A673 (cell line): Measurements from ENCODE around the gene FAM162A.

Source experiments
- EZH2 ChIP-seq: fragments of 200-600 bp; sonication (generic); IDR thresholded peaks from 2 replicates; pipeline ENCODE4 v1.6.1; 2017; ENCODE audit warnings: borderline replicate concordance, low read depth, mild to moderate bottlenecking, mixed read lengths, antibody characterized with exemption, low read length; ENCODE audit not compliant: poor library complexity, severe bottlenecking
- TF ChIP-seq, protein P1 (sequence below): fragments of 300-800, 200-600 bp; sonication (generic); conservative IDR thresholded peaks from 2 replicates; pipeline ENCODE4 v1.5.1; 2017; ENCODE audit warnings: low read depth, mild to moderate bottlenecking, antibody characterized with exemption, low read length, moderate library complexity, mixed read lengths

DNA sequence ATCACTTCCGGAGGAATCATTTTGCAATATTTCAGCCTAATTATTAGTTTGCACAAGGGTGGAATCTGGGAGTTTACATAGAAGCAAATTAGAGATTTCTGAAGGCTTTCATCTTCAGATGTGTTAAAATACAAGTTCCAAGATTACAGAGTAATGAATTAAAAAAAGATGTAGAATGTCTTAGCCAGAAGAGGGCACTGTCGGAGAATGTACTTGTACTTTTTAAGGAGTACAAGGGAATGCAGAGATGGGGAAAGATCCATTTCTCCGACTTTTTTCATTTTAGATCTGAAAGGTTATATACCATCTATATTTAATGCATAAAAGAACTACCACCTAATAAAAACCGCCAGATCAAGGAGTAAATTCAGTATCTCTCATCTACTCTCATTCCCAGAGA is 75.0 kb downstream of the FAM162A start:
- TF ChIP-seq, protein P1, sequence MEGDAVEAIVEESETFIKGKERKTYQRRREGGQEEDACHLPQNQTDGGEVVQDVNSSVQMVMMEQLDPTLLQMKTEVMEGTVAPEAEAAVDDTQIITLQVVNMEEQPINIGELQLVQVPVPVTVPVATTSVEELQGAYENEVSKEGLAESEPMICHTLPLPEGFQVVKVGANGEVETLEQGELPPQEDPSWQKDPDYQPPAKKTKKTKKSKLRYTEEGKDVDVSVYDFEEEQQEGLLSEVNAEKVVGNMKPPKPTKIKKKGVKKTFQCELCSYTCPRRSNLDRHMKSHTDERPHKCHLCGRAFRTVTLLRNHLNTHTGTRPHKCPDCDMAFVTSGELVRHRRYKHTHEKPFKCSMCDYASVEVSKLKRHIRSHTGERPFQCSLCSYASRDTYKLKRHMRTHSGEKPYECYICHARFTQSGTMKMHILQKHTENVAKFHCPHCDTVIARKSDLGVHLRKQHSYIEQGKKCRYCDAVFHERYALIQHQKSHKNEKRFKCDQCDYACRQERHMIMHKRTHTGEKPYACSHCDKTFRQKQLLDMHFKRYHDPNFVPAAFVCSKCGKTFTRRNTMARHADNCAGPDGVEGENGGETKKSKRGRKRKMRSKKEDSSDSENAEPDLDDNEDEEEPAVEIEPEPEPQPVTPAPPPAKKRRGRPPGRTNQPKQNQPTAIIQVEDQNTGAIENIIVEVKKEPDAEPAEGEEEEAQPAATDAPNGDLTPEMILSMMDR: peak; percentile 56
- no peak for TF ChIP-seq EZH2
